AG10803 (cell line): Measurements from ENCODE around the gene PAX5.

ENCODE experiments used
- DNase-seq: peaks from one replicate; pipeline ENCODE4 v3.0.0; 2010; ENCODE audit warnings: low read depth
- H3K4me3 ChIP-seq: 2 replicates; pipeline ENCODE4 v1.5.1; 2011; ENCODE audit warnings: mild to moderate bottlenecking, low read length, control low read depth
- TF ChIP-seq, protein P1 (sequence below): conservative IDR thresholded peaks from 2 replicates; pipeline ENCODE4 v1.5.1; 2011; ENCODE audit warnings: mild to moderate bottlenecking, low read length, control low read depth, inconsistent platforms

PAX5 gene

GRCh38 chr9:36906492-36906891, 127.6 kb downstream of the PAX5 start:
- DNase-seq: no peak
- TF ChIP-seq, protein P1, sequence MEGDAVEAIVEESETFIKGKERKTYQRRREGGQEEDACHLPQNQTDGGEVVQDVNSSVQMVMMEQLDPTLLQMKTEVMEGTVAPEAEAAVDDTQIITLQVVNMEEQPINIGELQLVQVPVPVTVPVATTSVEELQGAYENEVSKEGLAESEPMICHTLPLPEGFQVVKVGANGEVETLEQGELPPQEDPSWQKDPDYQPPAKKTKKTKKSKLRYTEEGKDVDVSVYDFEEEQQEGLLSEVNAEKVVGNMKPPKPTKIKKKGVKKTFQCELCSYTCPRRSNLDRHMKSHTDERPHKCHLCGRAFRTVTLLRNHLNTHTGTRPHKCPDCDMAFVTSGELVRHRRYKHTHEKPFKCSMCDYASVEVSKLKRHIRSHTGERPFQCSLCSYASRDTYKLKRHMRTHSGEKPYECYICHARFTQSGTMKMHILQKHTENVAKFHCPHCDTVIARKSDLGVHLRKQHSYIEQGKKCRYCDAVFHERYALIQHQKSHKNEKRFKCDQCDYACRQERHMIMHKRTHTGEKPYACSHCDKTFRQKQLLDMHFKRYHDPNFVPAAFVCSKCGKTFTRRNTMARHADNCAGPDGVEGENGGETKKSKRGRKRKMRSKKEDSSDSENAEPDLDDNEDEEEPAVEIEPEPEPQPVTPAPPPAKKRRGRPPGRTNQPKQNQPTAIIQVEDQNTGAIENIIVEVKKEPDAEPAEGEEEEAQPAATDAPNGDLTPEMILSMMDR: no peak
- no peak overlapping the region for H3K4me3 ChIP-seq

DNA sequence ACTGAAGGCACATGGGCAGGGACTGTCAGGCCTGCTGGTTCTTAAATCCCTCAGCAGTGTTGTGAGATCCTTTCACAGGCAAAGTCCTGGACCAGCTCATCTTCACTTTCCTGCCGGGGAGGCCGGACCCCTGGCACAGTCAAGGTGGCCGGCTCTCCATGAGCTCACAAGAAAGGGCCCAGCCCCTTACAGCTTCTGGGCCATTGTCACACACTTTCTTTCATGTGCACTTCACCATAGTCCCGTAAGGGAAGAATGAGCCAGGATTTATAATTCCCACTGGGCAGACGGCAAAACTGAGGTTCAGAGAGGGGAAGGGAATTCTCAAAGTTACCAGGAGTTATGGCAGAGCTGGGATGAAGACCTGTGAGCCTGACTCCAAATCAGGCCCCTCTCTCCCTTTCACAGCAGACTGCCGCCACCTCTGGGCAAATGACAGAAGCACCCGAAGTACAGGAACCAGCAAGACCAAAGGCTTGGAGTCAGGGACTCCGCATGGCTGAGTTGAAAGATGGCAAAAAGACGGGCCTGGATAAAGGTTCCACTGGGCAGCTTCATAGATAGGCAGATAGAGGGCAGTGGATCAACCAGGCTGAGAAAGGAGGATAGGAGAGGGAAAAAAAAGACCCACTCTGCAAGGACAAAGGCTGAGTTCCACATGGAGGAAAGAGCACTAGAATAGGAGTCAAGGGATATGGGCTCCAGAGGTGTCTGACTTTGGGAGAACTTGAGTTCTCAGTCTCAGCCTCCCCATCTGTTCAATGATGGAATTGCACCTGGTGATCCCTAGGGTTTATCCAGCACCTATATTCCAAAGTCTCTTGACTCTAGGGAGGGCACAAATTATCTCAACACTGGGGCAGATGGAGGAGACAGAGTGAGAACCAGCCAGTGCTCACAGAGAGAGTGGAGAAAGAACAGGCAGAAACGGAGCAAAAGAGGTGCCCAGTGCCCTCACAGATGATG, 128.7 kb downstream of the PAX5 start:
- H3K4me3 ChIP-seq: no peak overlapping the region
- no peak for DNase-seq
- TF ChIP-seq, protein P1: no peak

- H3K4me3 ChIP-seq: no peak overlapping the region
- peak; percentile 31 for DNase-seq
- TF ChIP-seq, protein P1: no peak
Observed at GRCh38 chr9:36903541-36904435, 130.3 kb downstream of the PAX5 start.

- DNase-seq: no peak
- TF ChIP-seq, protein P1: no peak
- no peak overlapping the region for H3K4me3 ChIP-seq
Observed at GRCh38 chr9:36902861-36903524, 131.1 kb downstream of the PAX5 start.

- DNase-seq: no peak
- TF ChIP-seq, protein P1: no peak
- H3K4me3 ChIP-seq: no peak overlapping the region
Observed at GRCh38 chr9:36902080-36902716, 131.9 kb downstream of the PAX5 start.

DNA sequence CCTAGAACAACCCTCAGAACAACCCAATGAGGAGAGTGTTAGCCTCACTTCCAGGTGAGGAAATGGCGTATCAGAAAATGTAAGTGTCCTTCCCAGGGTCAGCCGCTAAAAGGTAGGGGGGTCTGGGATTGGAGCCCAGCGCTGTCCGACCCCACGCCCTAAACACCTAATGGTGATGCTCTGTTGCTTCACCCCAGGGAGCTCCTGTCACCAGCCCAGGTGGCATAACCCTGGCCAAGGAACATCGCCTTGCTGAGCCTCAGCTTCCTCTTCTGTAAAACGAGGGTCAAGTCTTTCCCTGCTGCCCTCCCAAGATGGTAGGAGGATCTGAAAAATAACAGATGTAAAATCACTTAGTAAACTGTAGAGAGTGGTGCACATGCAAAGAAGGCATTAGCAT, 132.5 kb downstream of the PAX5 start:
- TF ChIP-seq, protein P1: no peak
- no peak overlapping the region for H3K4me3 ChIP-seq
- DNase-seq: no peak
